AG09319 (cell line): ENCODE data around the gene RAPGEF6.
"Not testable (repeated sequence)": the region's sequence is repeated elsewhere in the genome, so short reads cannot be mapped to it uniquely, and the experiment has no call there.

Experiments
- DNase-seq: peaks from one replicate; pipeline ENCODE4 v3.0.0-alpha.2; 2010; ENCODE audit warnings: low read depth; ENCODE audit errors: extremely low read depth
- TF ChIP-seq, protein P1 (sequence below): IDR thresholded peaks from 2 replicates; pipeline ENCODE4 v1.5.1; 2011; ENCODE audit warnings: low read depth, mild to moderate bottlenecking, inconsistent platforms, low read length, moderate library complexity

Gene RAPGEF6

GRCh38 chr5:131495536-131496399 lies 139.3 kb downstream of the RAPGEF6 start:
- TF ChIP-seq, protein P1, sequence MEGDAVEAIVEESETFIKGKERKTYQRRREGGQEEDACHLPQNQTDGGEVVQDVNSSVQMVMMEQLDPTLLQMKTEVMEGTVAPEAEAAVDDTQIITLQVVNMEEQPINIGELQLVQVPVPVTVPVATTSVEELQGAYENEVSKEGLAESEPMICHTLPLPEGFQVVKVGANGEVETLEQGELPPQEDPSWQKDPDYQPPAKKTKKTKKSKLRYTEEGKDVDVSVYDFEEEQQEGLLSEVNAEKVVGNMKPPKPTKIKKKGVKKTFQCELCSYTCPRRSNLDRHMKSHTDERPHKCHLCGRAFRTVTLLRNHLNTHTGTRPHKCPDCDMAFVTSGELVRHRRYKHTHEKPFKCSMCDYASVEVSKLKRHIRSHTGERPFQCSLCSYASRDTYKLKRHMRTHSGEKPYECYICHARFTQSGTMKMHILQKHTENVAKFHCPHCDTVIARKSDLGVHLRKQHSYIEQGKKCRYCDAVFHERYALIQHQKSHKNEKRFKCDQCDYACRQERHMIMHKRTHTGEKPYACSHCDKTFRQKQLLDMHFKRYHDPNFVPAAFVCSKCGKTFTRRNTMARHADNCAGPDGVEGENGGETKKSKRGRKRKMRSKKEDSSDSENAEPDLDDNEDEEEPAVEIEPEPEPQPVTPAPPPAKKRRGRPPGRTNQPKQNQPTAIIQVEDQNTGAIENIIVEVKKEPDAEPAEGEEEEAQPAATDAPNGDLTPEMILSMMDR, result no peak
- no peak for DNase-seq

- no peak for DNase-seq
These were observed 143.3 kb downstream of the RAPGEF6 start for GRCh38 chr5:131491749-131492148.

GRCh38 chr5:131488463-131488862 lies 146.6 kb downstream of the RAPGEF6 start:
- no peak for DNase-seq
- TF ChIP-seq, protein P1, result no peak

More at GRCh38 chr5:131491749-131492148, 143.3 kb downstream of the RAPGEF6 start:
- TF ChIP-seq, protein P1, result no peak

DNA sequence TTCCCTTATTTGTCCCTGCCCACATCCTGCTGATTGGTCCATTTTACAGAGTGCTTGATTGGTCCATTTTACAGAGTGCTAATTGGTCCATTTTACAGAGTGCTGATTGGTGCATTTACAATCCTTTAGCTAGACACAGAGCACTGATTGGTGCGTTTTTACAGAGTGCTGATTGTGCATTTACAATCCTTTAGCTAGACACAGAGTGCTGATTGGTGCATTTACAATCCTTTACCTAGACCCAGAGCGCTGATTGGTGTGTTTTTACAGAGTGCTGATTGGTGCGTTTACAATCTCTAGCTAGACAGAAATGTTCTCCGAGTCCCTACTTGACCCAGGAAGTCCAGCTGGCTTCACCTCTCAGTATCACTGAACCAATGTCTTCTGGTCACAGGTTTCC lies 147.7 kb downstream of the RAPGEF6 start:
- not testable (repeated sequence) for DNase-seq

DNA sequence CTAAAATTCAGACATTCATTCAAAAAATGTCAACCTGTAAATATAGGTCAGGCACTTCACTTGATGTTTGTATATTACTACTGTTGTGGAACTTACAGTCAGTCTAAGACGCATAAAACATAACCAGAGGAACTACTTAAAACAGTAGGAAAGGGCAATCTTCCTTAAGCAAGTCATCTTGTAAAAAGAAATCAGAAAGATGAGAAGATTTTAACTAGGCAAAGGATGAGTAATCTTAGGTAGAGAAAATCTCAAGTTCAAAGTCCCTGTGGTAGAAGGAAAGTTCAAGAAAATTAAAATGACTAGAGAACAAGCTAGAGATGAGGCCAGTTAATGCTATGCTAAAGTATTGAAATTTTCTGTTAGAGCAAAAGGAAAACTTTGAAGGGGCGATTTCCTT lies 152.4 kb downstream of the RAPGEF6 start:
- TF ChIP-seq, protein P1, result no peak
- no peak for DNase-seq

DNA sequence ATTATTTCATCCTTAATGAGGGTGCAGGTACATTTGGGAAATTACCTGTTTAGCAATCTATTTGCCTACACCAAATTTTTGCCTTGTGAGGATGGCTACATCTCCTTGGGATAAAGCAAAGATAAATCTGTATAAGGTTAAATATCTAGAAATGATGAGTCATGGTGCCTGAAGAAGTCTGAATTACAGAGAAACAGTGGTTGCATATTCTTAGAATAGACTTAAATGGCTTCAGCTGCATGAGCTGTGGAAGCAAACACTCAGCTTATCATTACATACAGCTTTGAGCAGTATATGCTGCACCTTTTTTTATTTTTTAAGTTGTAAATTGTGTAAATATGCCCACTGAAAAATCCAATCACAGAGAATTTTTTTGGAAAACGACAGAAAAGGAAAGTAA lies 153.5 kb downstream of the RAPGEF6 start:
- no peak for DNase-seq
- TF ChIP-seq, protein P1, result no peak

DNA sequence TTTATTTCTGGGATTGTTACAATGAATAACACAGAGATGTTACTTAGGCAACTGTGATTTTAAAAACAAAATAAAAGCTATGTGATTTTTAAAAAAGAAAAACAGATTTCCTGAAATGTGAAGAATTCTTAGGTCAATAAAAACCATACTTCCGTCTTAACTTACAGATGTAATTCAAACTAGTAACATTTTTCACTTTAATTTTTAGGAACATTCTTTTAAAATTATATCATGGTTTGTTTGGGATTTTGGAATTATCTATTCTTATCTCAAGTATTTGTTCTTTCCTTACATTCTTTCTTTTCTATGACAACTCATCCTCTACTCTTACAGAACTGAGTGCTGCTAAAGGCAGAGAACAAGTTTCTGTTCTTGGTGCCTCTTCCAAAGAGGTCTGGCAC lies 159.5 kb downstream of the RAPGEF6 start:
- TF ChIP-seq, protein P1, result no peak
- DNase-seq, result no peak

GRCh38 chr5:131473731-131474130 lies 161.3 kb downstream of the RAPGEF6 start:
- DNase-seq, result no peak
- TF ChIP-seq, protein P1, result no peak
